Measurements from ENCODE around the gene ETNK1. TPM values are rescaled to one million over a fixed set of nuclear protein-coding genes. Genes with fewer than 3 reads are reported as not detected.

The ETNK1 gene
- polyA plus RNA-seq, 1 experiment: 6.7 TPM

GRCh38 chr12:22733756-22734155 is 108.8 kb downstream of the ETNK1 start:
- ChIA-PET CTCF (no interaction called here), POLR2A (no interaction called here)
- no peaks in the 10 kb centered on the region for H3K27me3 ChIP-seq (ENCODE audit: control insufficient read depth, insufficient read depth, low read length)
- TF ChIP-seq CTCF (IDR thresholded peaks at IDR 0.05; ENCODE audit: insufficient read depth, low read depth, low read length): no peak
- no peak overlapping the region for H3K4me3 ChIP-seq (ENCODE audit: low read depth, low read length)
- DNase-seq (ENCODE audit: low read depth): no peak
- H3K36me3 ChIP-seq (ENCODE audit: control insufficient read depth, insufficient read depth, low read length): no peaks in the 10 kb centered on the region

- no peaks in the 10 kb centered on the region for H3K36me3 ChIP-seq (ENCODE audit: control insufficient read depth, insufficient read depth, low read length)
- no peak overlapping the region for H3K4me3 ChIP-seq (ENCODE audit: low read depth, low read length)
- no peak for DNase-seq (ENCODE audit: low read depth)
- H3K27me3 ChIP-seq (ENCODE audit: control insufficient read depth, insufficient read depth, low read length): no peaks in the 10 kb centered on the region
- POLR2A ChIA-PET: no interaction called here
- TF ChIP-seq CTCF (IDR thresholded peaks at IDR 0.05; ENCODE audit: insufficient read depth, low read depth, low read length): no peak
- CTCF ChIA-PET: no interaction called here
Observed at GRCh38 chr12:22738945-22739344, 114.0 kb downstream of the ETNK1 start.

Small RNA genes lying within 50 kb of the gene (small RNA-seq; reads per million reads assigned to genes)
- not detected for gene RPS27P22 (ENCODE audit: insufficient read length, low read depth, low replicate concordance)

Other genes with a start within 250 kb of the ETNK1 start
- gene C2CD5, start 80.6 kb upstream of the ETNK1 start, polyA plus RNA-seq (2011; rRNA removed): 11.0 and 21.8 TPM in 2 replicates